ENCODE measurements around the gene FARP2.

- no peak for TF ChIP-seq GABPA (IDR thresholded peaks at IDR 0.05; ENCODE audit: low read depth)
- no peak for TF ChIP-seq RCOR1 (conservative IDR thresholded peaks at IDR 0.05; ENCODE audit: low read depth, low read length)
- TF ChIP-seq, protein P1, sequence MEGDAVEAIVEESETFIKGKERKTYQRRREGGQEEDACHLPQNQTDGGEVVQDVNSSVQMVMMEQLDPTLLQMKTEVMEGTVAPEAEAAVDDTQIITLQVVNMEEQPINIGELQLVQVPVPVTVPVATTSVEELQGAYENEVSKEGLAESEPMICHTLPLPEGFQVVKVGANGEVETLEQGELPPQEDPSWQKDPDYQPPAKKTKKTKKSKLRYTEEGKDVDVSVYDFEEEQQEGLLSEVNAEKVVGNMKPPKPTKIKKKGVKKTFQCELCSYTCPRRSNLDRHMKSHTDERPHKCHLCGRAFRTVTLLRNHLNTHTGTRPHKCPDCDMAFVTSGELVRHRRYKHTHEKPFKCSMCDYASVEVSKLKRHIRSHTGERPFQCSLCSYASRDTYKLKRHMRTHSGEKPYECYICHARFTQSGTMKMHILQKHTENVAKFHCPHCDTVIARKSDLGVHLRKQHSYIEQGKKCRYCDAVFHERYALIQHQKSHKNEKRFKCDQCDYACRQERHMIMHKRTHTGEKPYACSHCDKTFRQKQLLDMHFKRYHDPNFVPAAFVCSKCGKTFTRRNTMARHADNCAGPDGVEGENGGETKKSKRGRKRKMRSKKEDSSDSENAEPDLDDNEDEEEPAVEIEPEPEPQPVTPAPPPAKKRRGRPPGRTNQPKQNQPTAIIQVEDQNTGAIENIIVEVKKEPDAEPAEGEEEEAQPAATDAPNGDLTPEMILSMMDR (IDR thresholded peaks at IDR 0.05 in 2 of 3, conservative IDR thresholded peaks at IDR 0.05 in 1 of 3; ENCODE audit: control insufficient read depth in 2 of 3, extremely low read depth in 1 of 3, insufficient read depth in 1 of 3, low read depth in 3 of 3, low read length in 3 of 3): no peak
- TF ChIP-seq USF2 (IDR thresholded peaks at IDR 0.05; ENCODE audit: borderline replicate concordance, low read depth, low read length): no peak
These were observed 76.9 kb downstream of the FARP2 start for GRCh38 chr2:241432824-241433448.

All from GM12878 (cell line).